HL-60 (cell line): ENCODE measurements around the gene IER2.
"Not testable (repeated sequence)": the region's sequence is repeated elsewhere in the genome, so short reads cannot be mapped to it uniquely, and the experiment has no call there.

Source experiments
- DNase-seq, 2 experiments: peaks; one replicate each; pipeline ENCODE4 v3.0.0-alpha.2; 2010 to 2020; ENCODE audit warnings: low read depth in 1 of 2, low spot score in 1 of 2
- H3K27ac ChIP-seq: fragments of 250-450 bp; sonication (Bioruptor Pico); replicated peaks from 2 replicates; pipeline ENCODE4 v1.5.1; 2020; ENCODE audit warnings: mild to moderate bottlenecking, moderate library complexity
- H3K27me3 ChIP-seq: fragments of 250-450 bp; sonication (Bioruptor Pico); 2 replicates; pipeline ENCODE4 v1.5.1; 2021; ENCODE audit warnings: mild to moderate bottlenecking, moderate library complexity; ENCODE audit not compliant: insufficient read depth, poor library complexity, severe bottlenecking
- H3K4me3 ChIP-seq: replicated peaks from 2 replicates; pipeline ENCODE4 v1.5.1; 2011; ENCODE audit warnings: mild to moderate bottlenecking, control low read depth, low read length; ENCODE audit not compliant: insufficient read depth
- CTCF ChIP-seq: IDR thresholded peaks from one replicate; pipeline ENCODE4 v1.5.1; 2011; ENCODE audit warnings: low read length, control low read depth, inconsistent platforms; ENCODE audit not compliant: insufficient read depth
- GABPA ChIP-seq: IDR thresholded peaks from 2 replicates; pipeline ENCODE4 v1.6.1; 2012; ENCODE audit warnings: low read depth
- POLR2AphosphoS5 ChIP-seq: IDR thresholded peaks from 2 replicates; pipeline ENCODE4 v1.6.1; 2012; ENCODE audit warnings: low read depth
- REST ChIP-seq: IDR thresholded peaks from 2 replicates; pipeline ENCODE4 v1.6.1; 2012; ENCODE audit warnings: low read depth; ENCODE audit not compliant: insufficient replicate concordance
- SPI1 ChIP-seq: IDR thresholded peaks from 2 replicates; pipeline ENCODE4 v1.6.1; 2012; ENCODE audit warnings: low read depth, mild to moderate bottlenecking, borderline replicate concordance

Gene IER2

GRCh38 chr19:13181747-13182388 lies 31.7 kb downstream of the IER2 start:
- Histone ChIP-seq H3K27me3 (no peaks in the 10 kb centered on the region), H3K27ac (peak overlapping the region; percentile 37), H3K4me3 (no peak overlapping the region)
- TF ChIP-seq CTCF (no peak), POLR2AphosphoS5 (peak; percentile 90), SPI1 (peak; percentile 67), GABPA (no peak), REST (no peak)
- peak; percentile 49 to 78 for DNase-seq

GRCh38 chr19:13184926-13185325 lies 34.7 kb downstream of the IER2 start:
- H3K27ac ChIP-seq, H3K4me3 ChIP-seq, H3K27me3 ChIP-seq, DNase-seq: not testable (repeated sequence)

GRCh38 chr19:13185763-13186657 lies 35.8 kb downstream of the IER2 start:
- not testable (repeated sequence) for H3K27me3 ChIP-seq, H3K4me3 ChIP-seq, H3K27ac ChIP-seq, DNase-seq

- not testable (repeated sequence) for H3K27me3 ChIP-seq, H3K4me3 ChIP-seq, DNase-seq, H3K27ac ChIP-seq
Measured at GRCh38 chr19:13186688-13187087, 36.5 kb downstream of the IER2 start.

GRCh38 chr19:13187419-13187818 lies 37.2 kb downstream of the IER2 start:
- no peak overlapping the region for H3K4me3 ChIP-seq
- TF ChIP-seq SPI1 (no peak), POLR2AphosphoS5 (no peak), REST (no peak), CTCF (no peak), GABPA (no peak)
- no peaks in the 10 kb centered on the region for H3K27me3 ChIP-seq
- no peak overlapping the region for H3K27ac ChIP-seq
- DNase-seq = no peak
